Measurements from ENCODE around the gene EXOC4.

The EXOC4 gene

DNA sequence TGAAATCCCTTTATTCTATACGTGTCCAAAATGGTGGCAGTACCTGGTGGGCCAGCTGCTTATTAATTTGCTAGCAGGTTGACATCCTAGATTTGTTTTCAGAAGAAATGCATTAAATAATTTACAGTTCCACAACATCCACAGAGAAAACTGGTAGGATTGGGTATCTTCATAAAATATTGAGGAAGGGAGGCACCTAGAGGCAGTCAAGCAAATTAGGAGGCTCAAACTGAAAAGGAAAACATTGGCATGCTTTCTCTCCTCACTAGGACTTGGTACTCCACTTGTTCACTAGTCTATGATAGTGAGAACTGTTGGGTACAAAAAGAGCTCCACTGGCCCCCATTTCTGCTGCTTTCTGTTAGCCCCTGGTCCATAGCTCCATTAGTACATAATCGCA is 855.9 kb downstream of the EXOC4 start:
- DNase-seq, result no peak

DNA sequence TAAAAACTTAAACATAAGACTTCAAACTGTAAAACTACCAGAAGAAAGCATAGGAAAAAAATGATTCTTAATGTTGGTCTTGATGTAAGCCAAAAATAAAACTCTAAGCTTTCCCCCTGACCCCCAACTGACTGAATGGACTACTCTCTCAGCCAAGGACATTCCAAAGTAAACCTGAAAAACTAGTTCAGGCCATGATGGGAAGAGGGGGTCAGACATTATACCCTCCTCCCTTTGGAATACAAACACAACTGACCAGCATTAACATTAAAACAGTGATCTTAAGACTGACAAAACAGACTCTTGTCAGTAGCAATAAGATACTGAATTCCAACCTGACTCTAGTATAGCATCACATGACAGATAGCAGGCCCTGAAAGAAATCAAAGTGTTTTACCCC is 860.8 kb downstream of the EXOC4 start:
- no peak for DNase-seq

DNA sequence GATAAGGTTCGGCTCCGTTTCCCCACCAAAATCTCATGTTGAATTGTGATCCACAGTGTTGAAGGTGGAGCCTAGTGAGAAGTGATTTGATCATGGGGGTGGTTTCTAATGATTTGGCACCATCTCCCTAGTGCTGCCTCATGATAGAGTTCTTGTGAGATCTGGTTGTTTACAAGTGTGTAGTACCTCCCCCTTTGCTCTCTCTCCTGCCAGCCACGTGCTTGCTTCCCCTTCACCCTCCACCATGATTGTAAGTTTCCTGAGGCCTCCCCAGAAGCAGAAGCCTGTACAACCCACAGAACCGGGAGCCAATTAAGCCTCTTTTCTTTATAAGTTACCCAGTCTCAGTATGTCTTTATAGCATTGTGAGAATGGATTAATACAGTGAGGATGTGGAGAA is 862.1 kb downstream of the EXOC4 start:
- DNase-seq, result no peak

All from NCI-H2081 treated with DMSO at 0.1 percent for 48 hours (cell line).